SKM-1 treated with dmso at 0.1 percent for 144 hours (cell line): Measurements from ENCODE around the gene COL23A1.
A peak's percentile ranks its signal among the peaks of the same experiment; 100 is the strongest.

Source experiments
- DNase-seq: peaks from one replicate; lab custom pipeline; 2025; ENCODE audit not compliant: unreplicated experiment; lab: John Stamatoyannopoulos, UW

Gene COL23A1

GRCh38 chr5:178478370-178478769 is 111.8 kb downstream of the COL23A1 start:
- no peak for DNase-seq

GRCh38 chr5:178477802-178478201 is 112.4 kb downstream of the COL23A1 start:
- no peak for DNase-seq

- peak; percentile 96 for DNase-seq
Measured at GRCh38 chr5:178476972-178477754, 113.0 kb downstream of the COL23A1 start.

- no peak for DNase-seq
Measured at GRCh38 chr5:178476531-178476930, 113.7 kb downstream of the COL23A1 start.

DNA sequence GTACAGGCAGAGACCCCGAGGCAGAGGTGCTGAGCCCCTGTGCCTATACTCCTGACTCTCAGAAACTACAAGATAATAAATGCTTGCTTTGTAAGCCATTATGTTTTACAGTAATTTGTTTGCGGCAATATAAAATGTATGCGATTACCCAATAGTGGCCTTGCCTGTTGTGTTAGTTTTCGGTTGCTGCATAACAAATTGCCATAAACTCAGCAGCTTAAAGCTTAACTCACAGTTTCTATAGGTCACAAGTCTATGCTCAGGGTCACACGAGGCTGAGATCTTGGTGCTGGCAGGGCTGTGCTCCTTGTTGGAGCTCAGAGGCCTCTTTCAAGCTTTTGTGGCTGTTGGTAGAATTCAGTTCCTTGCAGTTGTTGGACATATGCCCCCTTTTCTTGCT is 114.8 kb downstream of the COL23A1 start:
- DNase-seq = no peak

DNA sequence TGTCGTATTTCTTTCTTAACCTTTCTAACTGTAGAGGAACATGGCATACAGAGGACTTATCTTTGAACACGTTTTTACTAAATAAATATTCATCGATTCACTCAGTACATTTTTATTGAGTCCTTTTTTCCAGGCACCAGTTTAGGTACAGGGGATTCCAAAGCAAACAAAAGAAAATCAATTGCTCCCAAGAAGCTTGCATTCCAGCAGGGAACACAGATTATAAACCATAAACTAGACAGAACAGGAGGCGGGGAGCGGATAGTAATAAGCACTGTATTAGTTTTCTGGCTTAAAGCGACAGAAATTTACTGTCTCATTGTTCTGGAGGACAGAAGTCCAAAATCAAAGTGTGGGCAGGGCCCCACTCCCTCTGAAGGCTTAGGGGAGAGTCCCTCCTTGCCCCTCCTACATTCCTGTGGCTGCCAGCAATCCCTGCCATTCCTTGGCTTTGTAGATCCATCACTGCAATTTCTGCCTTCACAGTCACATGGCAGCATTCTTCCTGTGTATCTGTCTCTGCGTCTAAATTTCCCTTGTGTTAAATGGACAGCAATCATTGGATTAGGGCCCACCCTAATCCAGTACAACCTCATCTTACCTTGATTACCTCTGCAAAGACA is 115.5 kb downstream of the COL23A1 start:
- DNase-seq = no peak

DNA sequence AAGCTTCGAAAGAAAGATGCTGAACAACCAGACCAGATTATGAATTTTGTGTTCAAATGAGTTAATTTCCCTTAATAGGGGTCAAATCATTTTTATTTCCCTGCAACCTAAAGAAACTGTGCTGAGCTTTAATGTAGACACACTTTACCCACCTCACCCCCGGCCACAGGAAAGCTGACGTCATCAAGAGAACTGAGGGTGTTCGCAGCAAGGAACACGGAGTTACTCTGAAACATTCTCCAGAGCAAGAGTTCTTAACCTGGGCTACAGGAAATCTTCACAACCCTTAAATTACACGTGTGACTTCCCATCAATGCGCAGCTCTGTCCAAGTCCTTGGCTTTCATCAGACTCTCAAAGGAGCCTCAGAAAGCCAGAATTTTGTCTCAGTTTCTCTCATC is 116.3 kb downstream of the COL23A1 start:
- DNase-seq = no peak

- no peak for DNase-seq
Measured at GRCh38 chr5:178472138-178472537, 118.1 kb downstream of the COL23A1 start.

DNA sequence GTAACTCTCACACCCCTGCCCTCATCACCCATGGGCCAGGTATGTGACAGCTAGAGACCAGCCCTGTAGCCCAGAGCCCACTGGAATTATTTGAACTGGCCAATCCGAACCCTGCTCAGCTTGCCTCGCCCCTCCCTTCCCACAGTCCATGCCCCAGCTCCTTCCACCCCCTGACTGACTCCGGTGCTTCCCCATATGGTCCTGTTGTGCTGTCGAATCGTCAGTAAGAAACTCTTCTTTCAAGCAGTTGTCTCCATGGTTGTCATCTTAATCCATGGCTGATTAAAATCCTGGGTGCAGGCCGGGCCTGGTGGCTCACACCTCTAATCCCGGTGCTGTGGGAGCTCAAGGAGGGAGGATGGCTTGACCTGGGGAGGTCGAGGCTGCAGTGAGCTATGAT is 118.5 kb downstream of the COL23A1 start:
- no peak for DNase-seq

- DNase-seq = no peak
Measured at GRCh38 chr5:178470760-178471025, 119.5 kb downstream of the COL23A1 start.

DNA sequence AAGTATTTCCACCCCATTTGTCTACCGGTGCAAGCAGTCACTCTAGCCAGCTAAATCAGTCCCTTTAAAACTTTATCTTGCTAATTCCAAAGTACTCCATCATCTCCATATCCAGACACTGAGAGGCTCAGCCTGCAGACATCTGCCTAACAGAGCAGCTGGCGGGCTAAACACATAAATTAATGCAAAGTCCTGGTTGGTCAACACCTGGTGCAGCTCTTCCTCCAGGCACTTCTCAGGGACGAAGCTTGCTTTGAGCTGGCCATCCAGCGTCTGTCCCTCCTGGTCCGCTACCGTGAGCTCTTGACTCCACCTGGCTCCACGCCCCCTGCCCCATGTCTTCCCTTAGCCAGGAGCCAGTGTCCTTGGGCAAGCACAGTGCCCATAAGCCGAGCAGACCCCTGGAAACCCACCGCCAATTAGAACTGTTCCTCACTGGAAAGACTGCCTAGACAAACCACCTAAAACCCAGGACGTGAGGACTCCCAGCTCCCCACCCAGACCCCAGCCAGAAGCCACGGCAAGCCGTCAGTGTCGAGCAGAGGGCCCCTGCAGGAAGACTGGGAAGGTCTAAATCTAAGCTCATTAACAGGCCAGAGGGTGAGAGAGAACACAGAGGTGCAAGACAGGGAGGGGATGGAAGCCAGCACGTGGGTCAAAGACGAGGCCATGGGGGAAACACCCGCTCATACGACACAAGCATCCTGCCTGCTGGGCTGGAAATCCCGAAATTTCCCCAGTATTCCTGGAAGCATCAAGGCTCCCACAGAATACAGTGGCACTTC is 120.0 kb downstream of the COL23A1 start:
- DNase-seq = no peak

GRCh38 chr5:178469011-178469974 is 120.9 kb downstream of the COL23A1 start:
- DNase-seq = no peak

DNA sequence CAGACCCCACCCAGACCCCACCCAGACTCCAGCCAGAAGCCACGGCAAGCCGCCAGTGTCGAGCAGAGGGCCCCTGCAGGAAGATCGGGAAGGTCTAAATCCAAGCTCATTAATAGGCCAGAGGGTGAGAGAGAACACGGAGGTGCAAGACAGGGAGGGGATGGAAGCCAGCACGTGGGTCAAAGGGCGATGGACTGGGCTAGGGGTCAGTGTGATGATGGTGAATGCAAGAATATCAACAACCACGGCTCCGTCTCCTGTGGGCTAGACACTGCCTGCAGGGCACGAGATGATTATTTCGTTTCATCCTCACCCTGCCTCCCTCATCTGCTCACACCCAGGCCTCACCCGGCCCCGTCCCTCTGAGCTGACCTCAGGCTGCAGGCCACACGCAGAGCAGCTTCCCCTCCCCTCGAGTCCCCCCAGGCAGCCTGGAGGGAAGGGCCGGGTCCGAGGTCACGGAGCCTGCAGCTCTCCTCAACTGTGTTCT is 122.0 kb downstream of the COL23A1 start:
- no peak for DNase-seq

DNA sequence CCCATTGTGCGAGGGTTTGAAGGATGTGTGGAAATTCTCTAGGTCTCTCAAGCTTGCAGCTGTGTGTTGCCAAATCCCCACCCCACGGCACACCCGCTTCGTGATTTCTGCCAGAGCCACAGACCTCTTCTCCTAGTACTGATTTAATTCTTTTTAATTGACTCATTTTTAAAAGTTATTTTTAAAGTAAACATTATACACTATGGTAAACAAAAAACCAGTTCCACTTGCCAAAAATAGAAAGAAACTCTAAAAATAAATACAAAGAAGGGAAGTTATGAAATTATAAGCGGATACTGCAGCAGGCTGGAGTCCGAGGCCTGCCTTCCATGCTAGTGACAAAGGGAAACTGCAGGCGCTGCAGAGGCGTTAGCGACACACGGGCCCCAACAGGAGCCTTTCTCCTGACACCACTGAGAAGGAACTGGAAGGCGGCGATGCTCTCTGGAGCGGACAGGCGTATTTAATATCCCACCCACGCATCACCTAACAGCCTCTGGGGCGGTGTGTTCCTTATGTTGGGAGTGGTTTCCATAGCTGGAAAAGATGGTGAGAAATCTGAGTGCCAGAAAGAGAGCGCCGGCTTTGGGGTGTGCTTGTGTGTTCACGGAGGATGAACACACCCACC is 122.5 kb downstream of the COL23A1 start:
- peak; percentile 84 for DNase-seq

GRCh38 chr5:178467205-178467567 is 123.0 kb downstream of the COL23A1 start:
- no peak for DNase-seq

GRCh38 chr5:178466342-178466741 is 123.9 kb downstream of the COL23A1 start:
- DNase-seq = no peak

GRCh38 chr5:178465861-178466288 is 124.3 kb downstream of the COL23A1 start:
- DNase-seq = no peak

DNA sequence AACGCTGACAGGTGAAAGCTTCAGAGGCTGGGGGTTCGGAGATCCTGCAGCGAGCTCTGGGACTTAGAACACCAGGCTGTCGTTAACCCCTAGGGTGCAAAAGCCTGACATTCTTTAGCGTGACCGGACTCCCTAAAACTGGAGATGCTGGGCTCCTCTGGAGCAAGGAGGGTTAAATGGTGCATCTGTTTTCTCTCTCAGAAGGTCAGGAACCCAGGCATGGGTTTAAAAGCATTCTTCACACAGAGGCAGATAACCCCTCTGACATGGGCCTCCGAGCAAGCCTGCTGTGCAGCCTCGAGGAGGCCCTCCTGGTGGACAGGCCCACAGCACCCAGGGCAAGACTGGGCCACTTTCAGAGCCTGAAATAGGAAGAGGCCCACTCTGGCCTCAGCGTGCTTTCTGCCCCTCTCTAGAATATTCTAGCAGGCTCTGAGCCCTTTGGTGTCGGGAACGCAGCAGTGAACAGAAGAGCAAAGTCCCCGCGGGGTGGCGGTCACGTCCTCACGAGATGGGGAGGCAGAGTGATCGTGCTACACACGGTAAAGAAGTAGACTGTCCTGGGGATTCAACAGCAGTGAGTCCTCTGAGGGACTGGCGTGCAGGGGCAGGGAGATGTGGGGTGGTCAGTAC is 124.8 kb downstream of the COL23A1 start:
- DNase-seq = no peak

GRCh38 chr5:178464431-178465048 is 125.7 kb downstream of the COL23A1 start:
- DNase-seq = no peak
